ENCODE measurements around the gene AMDHD2.
"Not testable (repeated sequence)": the region's sequence is repeated elsewhere in the genome, so short reads cannot be mapped to it uniquely, and the experiment has no call there.

AMDHD2 gene

DNA sequence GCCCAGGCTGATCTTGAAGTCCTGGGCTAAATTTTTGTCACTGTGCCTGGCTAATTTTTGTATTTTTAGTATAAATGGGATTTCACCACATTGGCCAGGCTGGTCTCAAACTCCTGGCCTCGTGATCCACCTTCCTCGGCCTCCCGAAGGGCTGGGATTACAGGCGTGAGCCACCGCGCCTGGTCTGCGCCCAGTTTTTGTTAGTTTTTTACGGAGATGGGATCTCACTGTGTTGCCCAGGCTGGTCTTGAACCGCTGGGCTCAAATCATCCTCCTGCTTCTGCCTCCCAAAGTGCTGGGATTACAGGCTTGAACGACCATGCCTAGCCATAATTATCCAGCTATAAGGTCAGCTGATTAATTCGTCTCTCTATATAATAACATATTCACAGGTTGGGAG lies 13.7 kb downstream of the AMDHD2 start:
- Histone ChIP-seq H2AFZ (ENCODE audit: low read length) (no peak overlapping the region), H3K9me2 (replicated peaks; ENCODE audit: low read depth, low read length) (no peaks in the 10 kb centered on the region), H3F3A (ENCODE audit: low read depth) (no peaks in the 10 kb centered on the region), H3K27me3 (ENCODE audit: insufficient read depth, low read length, poor library complexity, severe bottlenecking) (no peaks in the 10 kb centered on the region), H4K20me1 (ENCODE audit: insufficient read depth, low read length, poor library complexity, severe bottlenecking) (no peaks in the 10 kb centered on the region), H3K36me3 (ENCODE audit: insufficient read depth, low read length) (no peaks in the 10 kb centered on the region), H3K9ac (ENCODE audit: low read depth, low read length, poor library complexity, severe bottlenecking) (no peak overlapping the region), H3K4me2 (ENCODE audit: low read depth, low read length, poor library complexity, severe bottlenecking) (no peak overlapping the region), H3K4me1 (ENCODE audit: insufficient read depth, low read length, poor library complexity, severe bottlenecking) (peaks cover 10% of the 10 kb centered on the region), H3K79me2 (ENCODE audit: insufficient read depth, low read length) (peaks cover 5% of the 10 kb centered on the region; the same call in 1 of the 2 replicates), H3K9me3 (ENCODE audit: insufficient read depth, low read depth, low read length) (no peaks in the 10 kb centered on the region), H3K4me3 (ENCODE audit: low read length, poor library complexity, severe bottlenecking) (no peak overlapping the region)
- TF ChIP-seq, protein P1, sequence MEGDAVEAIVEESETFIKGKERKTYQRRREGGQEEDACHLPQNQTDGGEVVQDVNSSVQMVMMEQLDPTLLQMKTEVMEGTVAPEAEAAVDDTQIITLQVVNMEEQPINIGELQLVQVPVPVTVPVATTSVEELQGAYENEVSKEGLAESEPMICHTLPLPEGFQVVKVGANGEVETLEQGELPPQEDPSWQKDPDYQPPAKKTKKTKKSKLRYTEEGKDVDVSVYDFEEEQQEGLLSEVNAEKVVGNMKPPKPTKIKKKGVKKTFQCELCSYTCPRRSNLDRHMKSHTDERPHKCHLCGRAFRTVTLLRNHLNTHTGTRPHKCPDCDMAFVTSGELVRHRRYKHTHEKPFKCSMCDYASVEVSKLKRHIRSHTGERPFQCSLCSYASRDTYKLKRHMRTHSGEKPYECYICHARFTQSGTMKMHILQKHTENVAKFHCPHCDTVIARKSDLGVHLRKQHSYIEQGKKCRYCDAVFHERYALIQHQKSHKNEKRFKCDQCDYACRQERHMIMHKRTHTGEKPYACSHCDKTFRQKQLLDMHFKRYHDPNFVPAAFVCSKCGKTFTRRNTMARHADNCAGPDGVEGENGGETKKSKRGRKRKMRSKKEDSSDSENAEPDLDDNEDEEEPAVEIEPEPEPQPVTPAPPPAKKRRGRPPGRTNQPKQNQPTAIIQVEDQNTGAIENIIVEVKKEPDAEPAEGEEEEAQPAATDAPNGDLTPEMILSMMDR (conservative IDR thresholded peaks at IDR 0.05; ENCODE audit: low read length): no peak
- TF ChIP-seq EZH2phosphoT487 (IDR thresholded peaks at IDR 0.05; ENCODE audit: borderline replicate concordance): no peak

DNA sequence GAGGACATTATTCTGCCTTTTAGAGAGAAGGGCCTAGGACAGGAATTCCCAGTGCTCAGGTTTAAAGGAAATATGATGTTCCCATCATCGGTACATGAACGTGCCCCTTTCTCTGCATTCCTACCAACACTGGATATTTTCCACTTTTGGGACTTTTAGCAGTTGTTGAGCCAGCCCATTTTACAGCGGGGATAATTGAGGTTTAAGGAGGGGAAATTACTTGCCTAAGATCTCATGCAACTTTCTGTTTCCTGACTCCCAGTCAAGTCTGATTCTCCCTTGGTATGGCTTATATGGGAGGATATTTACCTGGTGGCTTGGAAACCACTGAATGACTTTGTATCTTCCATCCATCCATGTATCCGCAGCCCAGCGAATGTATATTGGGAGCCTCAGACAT lies 14.2 kb downstream of the AMDHD2 start:
- not testable (repeated sequence) for H3K9ac ChIP-seq (ENCODE audit: low read depth, low read length, poor library complexity, severe bottlenecking); H3K27me3 ChIP-seq (ENCODE audit: insufficient read depth, low read length, poor library complexity, severe bottlenecking); H2AFZ ChIP-seq (ENCODE audit: low read length); H3F3A ChIP-seq (ENCODE audit: low read depth); H4K20me1 ChIP-seq (ENCODE audit: insufficient read depth, low read length, poor library complexity, severe bottlenecking); H3K9me2 ChIP-seq (replicated peaks; ENCODE audit: low read depth, low read length); H3K4me2 ChIP-seq (ENCODE audit: low read depth, low read length, poor library complexity, severe bottlenecking); H3K4me3 ChIP-seq (ENCODE audit: low read length, poor library complexity, severe bottlenecking); H3K9me3 ChIP-seq (ENCODE audit: insufficient read depth, low read depth, low read length); H3K36me3 ChIP-seq (ENCODE audit: insufficient read depth, low read length); H3K79me2 ChIP-seq (ENCODE audit: insufficient read depth, low read length)
- peaks cover 10% of the 10 kb centered on the region for H3K4me1 ChIP-seq (ENCODE audit: insufficient read depth, low read length, poor library complexity, severe bottlenecking)

DNA sequence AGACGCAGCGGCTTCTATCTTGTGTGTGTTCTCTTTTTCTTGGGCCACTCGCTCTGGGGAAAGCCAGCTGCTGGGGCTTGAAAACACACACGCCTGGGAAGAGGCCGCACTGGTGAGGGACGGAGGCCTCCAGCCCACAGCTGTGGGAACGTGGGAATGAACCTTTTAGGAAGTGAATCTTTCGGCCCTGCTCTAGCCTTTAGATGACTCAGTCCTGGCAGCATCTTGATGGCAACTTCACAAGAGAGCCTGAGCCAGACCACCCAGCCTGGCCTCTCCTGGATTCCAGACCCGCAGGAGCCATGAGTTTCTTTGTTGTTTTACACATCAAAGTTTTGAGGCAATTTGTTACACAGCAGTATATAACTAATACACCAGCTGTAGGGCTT lies 15.4 kb downstream of the AMDHD2 start:
- Histone ChIP-seq H3K79me2 (ENCODE audit: insufficient read depth, low read length) (peaks cover 14% of the 10 kb centered on the region; the same call in 1 of the 2 replicates), H3F3A (ENCODE audit: low read depth) (no peaks in the 10 kb centered on the region), H3K9ac (ENCODE audit: low read depth, low read length, poor library complexity, severe bottlenecking) (no peak overlapping the region), H3K27me3 (ENCODE audit: insufficient read depth, low read length, poor library complexity, severe bottlenecking) (no peaks in the 10 kb centered on the region), H3K4me2 (ENCODE audit: low read depth, low read length, poor library complexity, severe bottlenecking) (no peak overlapping the region), H2AFZ (ENCODE audit: low read length) (no peak overlapping the region), H3K4me3 (ENCODE audit: low read length, poor library complexity, severe bottlenecking) (no peak overlapping the region), H3K4me1 (ENCODE audit: insufficient read depth, low read length, poor library complexity, severe bottlenecking) (peaks cover 10% of the 10 kb centered on the region), H3K36me3 (ENCODE audit: insufficient read depth, low read length) (no peaks in the 10 kb centered on the region), H4K20me1 (ENCODE audit: insufficient read depth, low read length, poor library complexity, severe bottlenecking) (no peaks in the 10 kb centered on the region), H3K9me3 (ENCODE audit: insufficient read depth, low read depth, low read length) (no peaks in the 10 kb centered on the region), H3K9me2 (replicated peaks; ENCODE audit: low read depth, low read length) (no peaks in the 10 kb centered on the region)
- TF ChIP-seq, protein P1 (conservative IDR thresholded peaks at IDR 0.05; ENCODE audit: low read length): no peak
- TF ChIP-seq EZH2phosphoT487 (IDR thresholded peaks at IDR 0.05; ENCODE audit: borderline replicate concordance): no peak
